Nephron progenitor cell (in vitro differentiated cells): ENCODE results near the gene TFEB.

Experiments used
- DNase-seq: peaks from one replicate; pipeline ENCODE4 v3.0.0; 2021
- H3K27ac Mint-ChIP-seq: 2 replicates; pipeline ENCODE4 v1.8.0; 2021; ENCODE audit warnings: mild to moderate bottlenecking, moderate library complexity, mixed read lengths
- H3K27me3 Mint-ChIP-seq: 2 replicates; pipeline ENCODE4 v1.8.0; 2021; ENCODE audit warnings: mild to moderate bottlenecking, low read depth, mixed read lengths; ENCODE audit not compliant: poor library complexity
- H3K36me3 Mint-ChIP-seq: 2 replicates; pipeline ENCODE4 v1.8.0; 2021; ENCODE audit warnings: low read depth, mixed read lengths
- H3K4me1 Mint-ChIP-seq: 2 replicates; pipeline ENCODE4 v1.8.0; 2021; ENCODE audit warnings: mixed read lengths
- H3K4me3 Mint-ChIP-seq: 2 replicates; pipeline ENCODE4 v1.8.0; 2021; ENCODE audit warnings: mild to moderate bottlenecking, moderate library complexity, mixed read lengths
- H3K9me3 Mint-ChIP-seq: 2 replicates; pipeline ENCODE4 v1.8.0; 2021; ENCODE audit warnings: mild to moderate bottlenecking, moderate library complexity, mixed read lengths
- CTCF ChIP-seq: fragments of 200-600 bp; sonication (generic); IDR thresholded peaks from 2 replicates; pipeline ENCODE4 v1.5.0; 2021; ENCODE audit warnings: antibody characterized with exemption

Gene TFEB

DNA sequence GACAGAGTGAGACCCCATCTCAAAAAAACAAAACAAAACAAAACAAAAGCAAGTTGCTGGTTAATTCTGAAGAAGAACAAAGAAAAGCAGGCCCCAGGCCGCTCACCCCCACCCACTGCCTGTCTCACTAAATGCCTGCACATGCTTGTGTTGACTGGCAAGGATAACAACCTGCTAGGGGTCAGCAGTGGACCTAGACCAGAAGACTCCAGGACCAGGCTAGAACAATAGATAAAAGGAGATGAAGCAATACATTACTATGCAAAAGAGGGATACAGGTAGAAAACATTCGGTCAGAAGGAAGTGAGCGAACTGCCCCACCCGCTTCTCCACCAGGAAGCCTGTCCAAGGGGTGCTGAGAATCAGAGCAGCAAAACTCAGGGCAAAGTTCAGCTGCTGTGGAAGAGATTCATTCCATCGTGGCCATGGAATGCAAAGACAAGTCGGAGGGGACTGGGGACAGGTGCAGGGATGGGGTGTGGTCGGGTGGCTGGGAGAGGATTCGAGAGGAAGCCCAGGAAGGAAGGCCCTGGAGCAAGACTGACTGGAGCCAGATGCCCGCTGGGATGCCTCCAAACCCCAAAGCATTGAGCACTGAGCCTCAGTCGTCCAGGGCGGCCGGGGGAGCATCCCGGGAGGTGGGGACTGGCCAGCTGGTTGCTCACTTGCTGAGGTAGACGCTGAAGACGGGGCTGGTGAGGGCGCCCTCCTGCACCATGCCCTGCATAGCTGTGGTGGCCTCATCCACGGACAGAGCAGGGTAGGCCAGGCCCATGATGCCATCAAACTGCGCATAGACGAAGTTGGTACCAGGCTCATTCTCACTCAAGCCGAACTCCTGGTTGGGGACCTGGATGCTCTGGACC is 6.5 kb upstream of the TFEB start:
- Mint-ChIP-seq H3K9me3 (no peaks in the 10 kb centered on the region), H3K4me1 (peaks cover 12% of the 10 kb centered on the region), H3K27ac (no peak overlapping the region), H3K27me3 (peaks cover 11% of the 10 kb centered on the region), H3K4me3 (no peak overlapping the region), H3K36me3 (no peaks in the 10 kb centered on the region)
- DNase-seq = no peak
- TF ChIP-seq CTCF = no peak

DNA sequence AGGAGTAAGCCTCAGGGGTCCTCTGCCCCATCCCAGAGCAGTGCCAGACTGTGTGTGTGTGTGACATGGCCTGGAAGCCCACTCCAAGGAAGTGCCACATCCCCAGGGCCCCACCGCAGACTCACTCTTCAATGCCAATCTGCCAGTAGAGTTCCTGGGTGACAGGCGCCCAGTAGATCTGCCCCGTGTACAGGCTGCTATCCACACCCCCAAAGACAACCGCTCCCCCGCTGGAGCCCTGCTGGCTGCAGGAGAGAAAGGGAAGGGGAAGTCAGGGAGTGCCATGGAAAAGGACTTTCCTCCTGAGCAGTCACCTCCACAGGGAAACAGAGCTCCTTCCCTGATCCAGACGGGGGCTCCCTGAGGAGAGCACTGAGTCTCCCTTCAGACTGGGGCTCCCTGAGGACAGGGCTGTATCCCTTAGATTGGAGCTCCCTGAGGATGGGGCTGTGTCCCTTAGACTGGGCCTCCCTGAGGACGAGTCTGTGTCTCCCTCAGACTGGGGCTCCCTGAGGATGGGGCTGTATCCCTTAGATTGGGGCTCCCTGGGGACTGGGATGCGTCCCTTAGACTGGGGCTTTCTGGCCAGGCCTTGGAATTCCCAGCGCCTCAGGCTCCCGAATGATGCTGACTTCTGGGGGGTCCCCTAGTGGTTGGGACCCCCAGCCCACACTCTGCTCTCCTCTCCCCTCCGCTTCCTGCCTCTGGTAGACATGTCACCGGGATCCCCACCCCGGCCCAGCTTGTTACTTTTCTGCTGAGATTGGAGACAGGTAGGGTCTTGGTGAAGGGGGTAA is 5.2 kb upstream of the TFEB start:
- Mint-ChIP-seq H3K9me3 (no peaks in the 10 kb centered on the region), H3K4me1 (peaks cover 25% of the 10 kb centered on the region), H3K27ac (no peak overlapping the region), H3K27me3 (peaks cover 8% of the 10 kb centered on the region), H3K4me3 (no peak overlapping the region), H3K36me3 (no peaks in the 10 kb centered on the region)
- TF ChIP-seq CTCF = no peak
- DNase-seq = no peak

- Mint-ChIP-seq H3K27me3 (peaks cover 8% of the 10 kb centered on the region), H3K27ac (no peak overlapping the region), H3K4me1 (peaks cover 17% of the 10 kb centered on the region), H3K4me3 (no peak overlapping the region), H3K36me3 (no peaks in the 10 kb centered on the region), H3K9me3 (no peaks in the 10 kb centered on the region)
- no peak for TF ChIP-seq CTCF
- DNase-seq = no peak
These were observed 3.6 kb upstream of the TFEB start for GRCh38 chr6:41739041-41739440.

DNA sequence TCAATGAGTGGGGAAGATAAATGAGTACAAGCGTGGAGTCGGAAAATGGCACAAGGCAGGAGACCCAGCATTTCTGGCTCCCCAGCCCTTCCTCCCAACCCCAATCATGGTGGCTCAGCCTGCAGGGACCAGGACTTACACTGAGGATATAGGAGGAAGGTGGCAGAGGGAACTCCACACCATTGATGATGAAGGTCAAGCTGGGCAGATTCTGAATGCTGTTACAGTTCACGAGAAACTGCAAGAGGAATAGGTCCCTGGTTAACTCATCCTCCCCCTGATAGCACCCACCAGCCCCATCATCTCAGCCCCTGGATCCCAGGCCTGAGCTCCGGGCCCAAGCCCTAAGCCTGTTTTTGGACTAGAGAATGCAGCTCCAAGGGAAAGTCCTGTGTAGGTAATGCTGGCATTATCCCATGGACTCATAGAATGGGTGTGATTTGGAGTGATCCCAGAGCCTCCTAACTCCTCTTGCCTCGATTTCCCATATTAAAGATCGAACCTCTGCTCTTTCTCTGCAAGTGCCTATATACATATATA is 2.3 kb upstream of the TFEB start:
- TF ChIP-seq CTCF = no peak
- Mint-ChIP-seq H3K27ac (no peak overlapping the region), H3K36me3 (no peaks in the 10 kb centered on the region), H3K4me1 (peaks cover 21% of the 10 kb centered on the region), H3K27me3 (peaks cover 4% of the 10 kb centered on the region), H3K9me3 (no peaks in the 10 kb centered on the region), H3K4me3 (no peak overlapping the region)
- DNase-seq = no peak

- peaks cover 4% of the 10 kb centered on the region for H3K27me3 Mint-ChIP-seq
- H3K9me3 Mint-ChIP-seq = no peaks in the 10 kb centered on the region
- TF ChIP-seq CTCF = no peak
- peaks cover 26% of the 10 kb centered on the region for H3K4me1 Mint-ChIP-seq
- no peak overlapping the region for H3K4me3 Mint-ChIP-seq
- H3K36me3 Mint-ChIP-seq = no peaks in the 10 kb centered on the region
- DNase-seq = no peak
- no peak overlapping the region for H3K27ac Mint-ChIP-seq
These were observed 1.6 kb upstream of the TFEB start for GRCh38 chr6:41736800-41737555.
